Measurements from ENCODE around the gene ING1.
"Not testable (repeated sequence)": the region's sequence is repeated elsewhere in the genome, so short reads cannot be mapped to it uniquely, and the experiment has no call there.

Gene ING1

GRCh38 chr13:110689041-110689440, 24.5 kb upstream of the ING1 start:
- Histone ChIP-seq H3K27ac (replicated peaks) (no peak overlapping the region), H3K27me3 (ENCODE audit: insufficient read depth, poor library complexity, severe bottlenecking) (no peaks in the 10 kb centered on the region), H3K4me3 (replicated peaks; ENCODE audit: insufficient read depth, low read length) (no peak overlapping the region)
- TF ChIP-seq GABPA (IDR thresholded peaks at IDR 0.05; ENCODE audit: low read depth) = no peak
- no peak for TF ChIP-seq REST (IDR thresholded peaks at IDR 0.05; ENCODE audit: insufficient replicate concordance, low read depth)
- no peak for TF ChIP-seq POLR2AphosphoS5 (IDR thresholded peaks at IDR 0.05; ENCODE audit: low read depth)
- TF ChIP-seq, protein P1, sequence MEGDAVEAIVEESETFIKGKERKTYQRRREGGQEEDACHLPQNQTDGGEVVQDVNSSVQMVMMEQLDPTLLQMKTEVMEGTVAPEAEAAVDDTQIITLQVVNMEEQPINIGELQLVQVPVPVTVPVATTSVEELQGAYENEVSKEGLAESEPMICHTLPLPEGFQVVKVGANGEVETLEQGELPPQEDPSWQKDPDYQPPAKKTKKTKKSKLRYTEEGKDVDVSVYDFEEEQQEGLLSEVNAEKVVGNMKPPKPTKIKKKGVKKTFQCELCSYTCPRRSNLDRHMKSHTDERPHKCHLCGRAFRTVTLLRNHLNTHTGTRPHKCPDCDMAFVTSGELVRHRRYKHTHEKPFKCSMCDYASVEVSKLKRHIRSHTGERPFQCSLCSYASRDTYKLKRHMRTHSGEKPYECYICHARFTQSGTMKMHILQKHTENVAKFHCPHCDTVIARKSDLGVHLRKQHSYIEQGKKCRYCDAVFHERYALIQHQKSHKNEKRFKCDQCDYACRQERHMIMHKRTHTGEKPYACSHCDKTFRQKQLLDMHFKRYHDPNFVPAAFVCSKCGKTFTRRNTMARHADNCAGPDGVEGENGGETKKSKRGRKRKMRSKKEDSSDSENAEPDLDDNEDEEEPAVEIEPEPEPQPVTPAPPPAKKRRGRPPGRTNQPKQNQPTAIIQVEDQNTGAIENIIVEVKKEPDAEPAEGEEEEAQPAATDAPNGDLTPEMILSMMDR (IDR thresholded peaks at IDR 0.05; ENCODE audit: insufficient read depth, low read length) = no peak
- no peak for TF ChIP-seq SPI1 (IDR thresholded peaks at IDR 0.05; ENCODE audit: borderline replicate concordance, low read depth)
- DNase-seq (ENCODE audit: low read depth in 1 of 2, low spot score in 1 of 2) = no peak

GRCh38 chr13:110689711-110690110, 23.8 kb upstream of the ING1 start:
- H3K27ac ChIP-seq (replicated peaks) = no peak overlapping the region

DNA sequence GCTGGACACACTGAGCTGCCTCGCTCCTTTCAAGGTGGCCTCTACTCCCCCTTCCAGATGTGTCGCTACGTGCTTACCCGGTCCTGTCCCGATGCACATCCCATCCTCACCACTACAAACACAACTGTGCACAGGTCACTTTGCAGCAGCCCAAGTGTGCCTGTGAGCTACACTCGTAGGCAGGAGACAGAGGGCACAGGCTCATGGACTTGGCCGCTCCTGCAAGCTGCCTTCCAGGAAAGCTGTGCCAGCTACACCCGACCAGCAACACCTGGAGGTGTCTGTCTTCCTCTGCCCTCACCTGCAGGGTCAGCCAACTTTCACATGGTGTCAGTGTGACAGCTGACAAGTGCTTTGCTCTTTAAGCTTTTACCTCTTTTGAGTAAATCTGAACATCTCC, 23.0 kb upstream of the ING1 start:
- TF ChIP-seq POLR2AphosphoS5 (IDR thresholded peaks at IDR 0.05; ENCODE audit: low read depth) = no peak
- TF ChIP-seq GABPA (IDR thresholded peaks at IDR 0.05; ENCODE audit: low read depth) = no peak
- TF ChIP-seq, protein P1 (IDR thresholded peaks at IDR 0.05; ENCODE audit: insufficient read depth, low read length) = no peak
- no peak for TF ChIP-seq SPI1 (IDR thresholded peaks at IDR 0.05; ENCODE audit: borderline replicate concordance, low read depth)
- TF ChIP-seq REST (IDR thresholded peaks at IDR 0.05; ENCODE audit: insufficient replicate concordance, low read depth) = no peak
- Histone ChIP-seq H3K4me3 (replicated peaks; ENCODE audit: insufficient read depth, low read length) (no peak overlapping the region), H3K27ac (replicated peaks) (no peak overlapping the region), H3K27me3 (ENCODE audit: insufficient read depth, poor library complexity, severe bottlenecking) (no peaks in the 10 kb centered on the region)
- DNase-seq (ENCODE audit: low read depth in 1 of 2, low spot score in 1 of 2) = no peak

More at GRCh38 chr13:110689711-110690110, 23.8 kb upstream of the ING1 start:
- TF ChIP-seq SPI1 (IDR thresholded peaks at IDR 0.05; ENCODE audit: borderline replicate concordance, low read depth) (no peak), GABPA (IDR thresholded peaks at IDR 0.05; ENCODE audit: low read depth) (no peak), REST (IDR thresholded peaks at IDR 0.05; ENCODE audit: insufficient replicate concordance, low read depth) (no peak), POLR2AphosphoS5 (IDR thresholded peaks at IDR 0.05; ENCODE audit: low read depth) (no peak)
- TF ChIP-seq, protein P1 (IDR thresholded peaks at IDR 0.05; ENCODE audit: insufficient read depth, low read length) = no peak
- H3K4me3 ChIP-seq (replicated peaks; ENCODE audit: insufficient read depth, low read length) = no peak overlapping the region
- DNase-seq (ENCODE audit: low read depth in 1 of 2, low spot score in 1 of 2) = no peak
- no peaks in the 10 kb centered on the region for H3K27me3 ChIP-seq (ENCODE audit: insufficient read depth, poor library complexity, severe bottlenecking)

- not testable (repeated sequence) for H3K27ac ChIP-seq (replicated peaks); H3K4me3 ChIP-seq (replicated peaks; ENCODE audit: insufficient read depth, low read length); H3K27me3 ChIP-seq (ENCODE audit: insufficient read depth, poor library complexity, severe bottlenecking); DNase-seq (ENCODE audit: low read depth in 1 of 2, low spot score in 1 of 2)
These were observed 17.7 kb upstream of the ING1 start for GRCh38 chr13:110695774-110696173.
